22Rv1 (cell line): ENCODE data around the gene DSPP.

Experiments used
- ZFX ChIP-seq: fragments of 450-650 bp; IDR thresholded peaks from 2 replicates; pipeline ENCODE4 v1.6.1; 2017; ENCODE audit warnings: antibody characterized with exemption, borderline replicate concordance
- TF ChIP-seq, protein P1 (sequence below): fragments of 450-650 bp; IDR thresholded peaks from 2 replicates; pipeline ENCODE4 v1.5.1; 2017; ENCODE audit warnings: mild to moderate bottlenecking

GRCh38 chr4:87566276-87566675 is 42.1 kb upstream of the DSPP start:
- TF ChIP-seq, protein P1, sequence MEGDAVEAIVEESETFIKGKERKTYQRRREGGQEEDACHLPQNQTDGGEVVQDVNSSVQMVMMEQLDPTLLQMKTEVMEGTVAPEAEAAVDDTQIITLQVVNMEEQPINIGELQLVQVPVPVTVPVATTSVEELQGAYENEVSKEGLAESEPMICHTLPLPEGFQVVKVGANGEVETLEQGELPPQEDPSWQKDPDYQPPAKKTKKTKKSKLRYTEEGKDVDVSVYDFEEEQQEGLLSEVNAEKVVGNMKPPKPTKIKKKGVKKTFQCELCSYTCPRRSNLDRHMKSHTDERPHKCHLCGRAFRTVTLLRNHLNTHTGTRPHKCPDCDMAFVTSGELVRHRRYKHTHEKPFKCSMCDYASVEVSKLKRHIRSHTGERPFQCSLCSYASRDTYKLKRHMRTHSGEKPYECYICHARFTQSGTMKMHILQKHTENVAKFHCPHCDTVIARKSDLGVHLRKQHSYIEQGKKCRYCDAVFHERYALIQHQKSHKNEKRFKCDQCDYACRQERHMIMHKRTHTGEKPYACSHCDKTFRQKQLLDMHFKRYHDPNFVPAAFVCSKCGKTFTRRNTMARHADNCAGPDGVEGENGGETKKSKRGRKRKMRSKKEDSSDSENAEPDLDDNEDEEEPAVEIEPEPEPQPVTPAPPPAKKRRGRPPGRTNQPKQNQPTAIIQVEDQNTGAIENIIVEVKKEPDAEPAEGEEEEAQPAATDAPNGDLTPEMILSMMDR: no peak
- TF ChIP-seq ZFX: no peak
